Measurements from ENCODE around the gene RNF144A.

GRCh38 chr2:6945087-6945813 lies 28.0 kb downstream of the RNF144A start:
- TF ChIP-seq, protein P1, sequence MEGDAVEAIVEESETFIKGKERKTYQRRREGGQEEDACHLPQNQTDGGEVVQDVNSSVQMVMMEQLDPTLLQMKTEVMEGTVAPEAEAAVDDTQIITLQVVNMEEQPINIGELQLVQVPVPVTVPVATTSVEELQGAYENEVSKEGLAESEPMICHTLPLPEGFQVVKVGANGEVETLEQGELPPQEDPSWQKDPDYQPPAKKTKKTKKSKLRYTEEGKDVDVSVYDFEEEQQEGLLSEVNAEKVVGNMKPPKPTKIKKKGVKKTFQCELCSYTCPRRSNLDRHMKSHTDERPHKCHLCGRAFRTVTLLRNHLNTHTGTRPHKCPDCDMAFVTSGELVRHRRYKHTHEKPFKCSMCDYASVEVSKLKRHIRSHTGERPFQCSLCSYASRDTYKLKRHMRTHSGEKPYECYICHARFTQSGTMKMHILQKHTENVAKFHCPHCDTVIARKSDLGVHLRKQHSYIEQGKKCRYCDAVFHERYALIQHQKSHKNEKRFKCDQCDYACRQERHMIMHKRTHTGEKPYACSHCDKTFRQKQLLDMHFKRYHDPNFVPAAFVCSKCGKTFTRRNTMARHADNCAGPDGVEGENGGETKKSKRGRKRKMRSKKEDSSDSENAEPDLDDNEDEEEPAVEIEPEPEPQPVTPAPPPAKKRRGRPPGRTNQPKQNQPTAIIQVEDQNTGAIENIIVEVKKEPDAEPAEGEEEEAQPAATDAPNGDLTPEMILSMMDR (conservative IDR thresholded peaks at IDR 0.05; ENCODE audit: low read depth, low read length), result no peak
- TF ChIP-seq EZH2 (IDR thresholded peaks at IDR 0.05; ENCODE audit: low read length, unreplicated experiment) (no peak), EZH2phosphoT487 (IDR thresholded peaks at IDR 0.05; ENCODE audit: borderline replicate concordance, low read length) (no peak)
